ENCODE measurements around the gene EPN1.

EPN1 gene

DNA sequence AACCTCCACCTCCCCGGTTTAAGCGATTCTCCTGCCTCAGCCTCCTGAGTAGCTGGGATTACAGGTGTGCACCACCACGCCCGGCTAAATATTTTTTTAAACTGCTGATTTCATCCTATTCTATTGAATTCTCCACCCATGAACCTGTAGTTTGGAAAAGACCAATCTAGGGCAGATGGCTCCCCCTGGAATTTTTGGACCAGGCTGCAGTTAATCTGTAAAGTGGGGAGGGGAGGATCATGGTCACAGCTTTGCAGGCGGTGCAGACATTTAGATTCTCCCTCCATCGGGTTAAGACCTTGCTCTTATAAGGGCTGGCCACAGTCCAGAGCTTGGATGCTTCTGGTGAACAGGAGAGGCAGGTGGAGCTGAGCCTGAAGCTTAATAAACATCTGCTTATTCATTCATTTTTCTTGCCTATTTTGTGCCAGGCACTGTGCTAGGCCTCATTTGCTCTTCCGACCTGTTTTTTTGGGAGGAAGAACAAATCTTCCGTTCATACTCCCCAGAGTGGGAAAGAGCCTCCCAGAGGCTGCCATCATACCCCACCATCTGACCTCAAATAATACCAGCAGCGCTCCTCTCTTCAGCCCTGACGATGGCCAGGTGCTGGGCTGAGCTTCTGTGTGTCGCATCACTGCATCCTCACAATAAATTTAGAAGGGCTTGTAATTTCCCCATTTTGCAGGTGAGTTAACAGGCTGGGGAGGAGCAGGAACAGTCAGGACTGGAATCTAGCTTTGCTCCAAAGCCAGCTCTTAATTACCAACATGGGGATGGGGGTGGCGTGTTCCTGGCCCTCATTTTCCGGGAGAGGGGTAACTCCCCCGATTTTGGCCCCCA is 27.9 kb upstream of the EPN1 start:
- DNase-seq (ENCODE audit: low read depth in 1 of 2, low spot score in 1 of 2): no peak

DNA sequence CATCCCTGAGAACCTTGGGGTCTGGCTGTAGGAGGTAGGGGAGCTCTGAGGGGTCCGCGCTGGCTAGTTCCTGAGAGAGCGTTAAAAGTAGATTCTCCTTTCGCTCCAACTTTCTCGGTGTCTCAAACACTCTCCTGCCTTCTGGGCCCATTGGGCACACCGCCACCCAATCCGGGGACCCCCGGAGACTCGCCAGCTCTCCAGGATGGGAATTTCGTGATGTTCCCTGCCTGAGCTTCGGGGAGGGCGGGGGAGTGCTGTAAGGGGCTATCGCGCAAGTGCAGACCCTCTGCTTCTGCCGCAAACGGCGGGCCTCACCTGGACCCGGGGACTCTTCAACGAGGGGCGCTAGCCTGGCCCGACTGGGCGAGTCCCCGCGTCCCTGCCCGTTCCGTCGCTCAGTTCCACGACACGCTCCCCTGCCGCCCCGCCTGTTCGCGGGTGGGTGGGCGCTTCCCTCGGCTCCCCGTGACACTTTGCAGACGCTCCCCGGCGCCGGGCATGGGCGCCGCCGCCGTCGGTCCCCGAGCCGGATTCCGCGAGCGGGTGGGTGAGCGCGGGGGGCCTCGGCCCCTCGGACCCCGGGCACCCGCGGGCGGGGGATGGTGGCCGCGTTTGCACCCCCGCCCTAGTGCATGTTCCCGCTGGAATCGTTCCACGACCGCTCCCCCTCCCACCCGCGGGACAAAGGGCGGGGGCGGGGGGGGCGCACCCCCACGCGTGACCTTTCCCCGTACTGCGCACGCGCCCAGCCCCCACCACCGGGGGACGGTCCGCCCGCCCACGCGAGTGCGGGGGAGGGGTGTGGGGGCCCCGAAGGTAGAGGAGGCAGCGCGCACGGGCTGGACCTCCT is 27.1 kb upstream of the EPN1 start, which contains the start of gene CCDC106:
CCDC106 (plus strand) TSS at position 481 of the 853 bp plus-strand sequence. CDS start 835 bp downstream, outside the sequence.
- no peak for DNase-seq (ENCODE audit: low read depth in 1 of 2, low spot score in 1 of 2)

DNA sequence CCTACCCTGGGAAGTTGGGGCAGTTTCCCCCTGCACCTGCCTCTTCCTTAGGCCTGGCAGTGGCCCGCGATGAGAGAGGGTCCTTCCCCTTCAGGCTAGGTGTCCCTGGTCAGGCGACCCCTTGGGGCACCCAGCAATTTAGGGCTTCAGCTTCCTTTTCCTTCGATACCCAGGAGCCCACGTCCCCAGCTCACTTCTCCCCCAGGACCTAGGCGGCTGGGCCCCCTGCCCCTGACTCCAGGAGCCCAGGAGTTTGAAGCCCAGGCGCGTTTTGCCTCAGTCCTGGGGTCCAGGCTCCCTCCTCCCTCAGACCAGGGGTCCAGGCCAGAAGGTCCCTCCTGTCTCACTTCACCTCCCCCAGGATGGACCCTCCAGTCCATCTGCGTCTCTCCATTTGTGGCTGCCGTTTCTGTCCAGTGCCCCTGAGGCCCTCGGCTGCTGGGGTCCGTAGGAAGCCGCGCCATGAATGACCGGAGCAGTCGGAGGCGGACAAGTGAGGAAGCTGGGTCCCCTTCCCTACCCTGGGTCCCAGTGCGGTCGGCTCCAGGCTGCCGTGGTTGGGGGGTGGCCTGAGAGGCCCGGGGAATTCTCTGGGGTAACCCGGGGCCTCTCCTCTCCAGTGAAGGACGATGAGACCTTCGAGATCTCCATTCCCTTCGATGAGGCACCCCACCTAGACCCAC is 26.3 kb upstream of the EPN1 start:
- no peak for DNase-seq (ENCODE audit: low read depth in 1 of 2, low spot score in 1 of 2)

DNA sequence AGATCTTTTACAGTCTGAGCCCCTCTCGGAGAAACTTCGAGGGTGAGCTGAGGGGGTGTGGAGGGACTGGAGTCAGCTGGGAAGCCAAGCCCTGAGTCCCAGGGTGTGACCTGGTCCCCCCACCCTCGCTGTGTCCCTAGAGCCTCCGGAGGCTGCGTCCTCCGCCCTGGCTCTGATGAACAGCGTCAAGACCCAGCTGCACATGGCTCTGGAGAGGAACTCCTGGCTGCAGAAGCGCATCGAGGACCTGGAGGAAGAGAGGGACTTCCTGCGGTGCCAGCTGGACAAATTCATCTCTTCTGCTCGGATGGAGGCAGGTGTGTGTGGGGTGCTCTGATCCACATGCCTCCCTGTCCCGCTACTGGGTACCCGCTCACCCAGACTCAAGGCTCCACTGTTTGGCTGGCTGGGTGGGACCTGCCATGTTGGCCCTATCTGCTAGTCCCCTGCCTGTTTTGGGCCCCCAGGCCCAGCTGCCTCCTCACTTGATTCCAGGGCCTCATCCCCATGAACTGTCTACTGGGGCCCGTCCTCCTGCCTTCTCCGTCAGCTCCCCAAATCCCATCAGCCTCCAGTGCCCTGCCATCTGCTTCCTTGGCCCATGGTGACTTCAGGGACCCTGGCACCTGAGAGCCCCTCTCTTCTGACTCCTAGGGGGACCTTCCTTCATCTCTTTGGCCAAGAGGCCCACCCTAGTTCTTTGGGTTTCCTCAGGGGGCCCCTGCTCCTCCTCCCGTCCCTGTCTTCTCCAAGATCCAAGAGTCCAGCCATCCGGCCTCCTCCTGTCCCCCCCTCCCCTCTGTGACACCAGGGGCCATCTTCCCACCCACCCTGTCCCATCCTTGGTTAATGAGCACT is 25.5 kb upstream of the EPN1 start:
- no peak for DNase-seq (ENCODE audit: low read depth in 1 of 2, low spot score in 1 of 2)

DNA sequence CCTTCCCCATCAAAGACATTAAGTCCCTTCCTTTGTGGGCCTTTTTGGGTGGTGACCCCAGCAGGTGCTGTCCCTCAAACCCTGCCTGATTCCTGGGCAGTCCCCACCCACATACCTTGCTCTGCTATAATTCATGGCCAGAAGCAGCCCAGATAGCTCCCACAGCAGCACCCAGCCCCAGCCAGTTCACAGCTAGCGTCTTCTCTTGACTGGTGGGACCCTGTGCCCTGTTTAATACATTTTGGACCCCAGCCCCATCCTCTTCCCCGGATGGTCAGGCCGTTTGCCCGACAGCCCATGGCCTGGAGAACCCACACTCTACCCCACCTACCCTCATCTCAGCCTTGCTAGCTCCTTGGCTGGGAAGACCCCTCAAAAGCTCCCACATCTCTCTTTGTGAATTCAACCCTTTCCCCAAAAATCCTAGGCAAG is 24.9 kb upstream of the EPN1 start:
- no peak for DNase-seq (ENCODE audit: low read depth in 1 of 2, low spot score in 1 of 2)

DNA sequence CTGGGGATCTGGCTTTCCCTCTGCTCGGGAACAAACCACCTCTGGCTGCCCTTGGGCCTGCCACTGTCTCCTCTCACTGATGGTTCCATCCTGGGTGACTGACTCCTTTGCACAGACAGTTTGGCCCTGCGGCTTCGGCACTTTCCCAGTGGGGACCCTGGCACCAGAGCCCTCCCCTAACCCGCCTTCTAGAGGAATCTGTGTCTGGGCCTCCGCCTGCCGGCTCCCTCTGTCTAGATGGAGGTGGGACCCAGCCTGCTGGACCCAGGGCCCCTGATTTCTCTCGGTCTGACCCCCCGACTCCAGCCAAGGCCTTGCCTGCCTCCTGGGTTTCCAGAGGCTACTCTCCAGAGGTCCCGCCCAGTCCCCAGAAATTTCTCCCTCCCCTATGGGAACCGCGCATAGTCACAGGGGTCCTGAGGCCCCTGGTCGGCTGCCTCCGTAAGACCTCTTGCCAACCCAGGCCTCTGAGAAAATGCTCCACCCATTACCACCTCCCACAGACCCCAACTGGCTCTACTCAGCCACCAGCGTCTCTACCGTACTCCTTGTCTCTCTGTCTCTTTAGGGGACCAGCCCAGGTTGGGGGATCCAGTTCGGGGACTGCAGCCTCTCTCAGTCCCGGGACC is 24.3 kb upstream of the EPN1 start:
- no peak for DNase-seq (ENCODE audit: low read depth in 1 of 2, low spot score in 1 of 2)

DNA sequence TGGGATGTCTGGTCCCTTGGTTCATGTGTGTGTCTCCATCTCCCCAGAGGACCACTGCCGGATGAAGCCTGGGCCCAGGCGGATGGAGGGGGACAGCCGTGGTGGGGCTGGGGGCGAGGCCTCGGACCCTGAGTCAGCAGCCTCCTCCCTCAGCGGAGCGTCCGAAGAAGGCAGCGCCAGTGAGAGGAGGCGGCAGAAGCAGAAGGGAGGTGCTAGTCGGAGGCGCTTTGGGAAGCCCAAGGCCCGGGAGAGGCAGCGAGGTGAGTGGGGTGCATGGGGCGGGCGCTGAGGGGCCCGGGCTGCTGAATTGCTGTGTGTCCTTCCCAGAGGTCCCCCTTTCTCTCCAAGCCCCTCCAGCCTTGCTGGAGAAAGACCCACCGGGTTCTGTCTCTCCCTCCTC is 23.8 kb upstream of the EPN1 start:
- no peak for DNase-seq (ENCODE audit: low read depth in 1 of 2, low spot score in 1 of 2)

DNA sequence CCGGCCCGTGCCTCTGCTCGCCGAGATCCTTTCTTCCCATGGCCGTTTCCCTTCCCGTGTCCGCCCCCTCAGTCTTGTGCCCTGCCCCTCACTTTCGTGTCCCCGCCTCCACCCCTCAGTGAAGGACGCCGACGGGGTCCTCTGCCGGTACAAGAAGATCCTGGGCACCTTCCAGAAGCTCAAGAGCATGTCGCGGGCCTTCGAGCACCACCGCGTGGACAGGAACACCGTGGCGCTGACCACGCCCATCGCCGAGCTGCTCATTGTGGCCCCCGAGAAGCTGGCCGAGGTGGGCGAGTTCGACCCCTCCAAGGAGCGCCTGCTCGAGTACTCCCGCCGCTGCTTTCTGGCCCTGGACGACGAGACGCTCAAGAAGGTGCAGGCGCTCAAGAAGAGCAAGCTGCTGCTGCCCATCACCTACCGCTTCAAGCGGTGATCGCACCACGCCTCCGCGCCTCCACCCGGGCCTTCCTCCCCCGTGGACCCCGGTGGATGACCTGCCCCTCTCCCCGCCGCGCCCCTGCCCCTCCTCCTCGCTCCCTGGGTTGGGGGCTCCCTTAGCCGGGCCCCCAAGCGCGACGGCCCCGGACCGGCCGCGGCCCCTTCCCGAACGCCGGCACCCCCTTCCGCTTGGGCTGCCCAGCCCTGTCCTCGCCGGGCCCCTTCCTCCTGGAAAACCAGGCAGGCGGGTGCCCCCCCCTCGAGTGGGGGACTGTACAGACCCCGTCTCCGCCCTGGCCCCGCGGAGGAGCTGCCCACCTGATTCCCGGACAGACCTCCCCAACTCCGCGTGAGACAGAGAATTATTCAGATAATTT is 22.5 kb upstream of the EPN1 start:
- DNase-seq (ENCODE audit: low read depth in 1 of 2, low spot score in 1 of 2): no peak

DNA sequence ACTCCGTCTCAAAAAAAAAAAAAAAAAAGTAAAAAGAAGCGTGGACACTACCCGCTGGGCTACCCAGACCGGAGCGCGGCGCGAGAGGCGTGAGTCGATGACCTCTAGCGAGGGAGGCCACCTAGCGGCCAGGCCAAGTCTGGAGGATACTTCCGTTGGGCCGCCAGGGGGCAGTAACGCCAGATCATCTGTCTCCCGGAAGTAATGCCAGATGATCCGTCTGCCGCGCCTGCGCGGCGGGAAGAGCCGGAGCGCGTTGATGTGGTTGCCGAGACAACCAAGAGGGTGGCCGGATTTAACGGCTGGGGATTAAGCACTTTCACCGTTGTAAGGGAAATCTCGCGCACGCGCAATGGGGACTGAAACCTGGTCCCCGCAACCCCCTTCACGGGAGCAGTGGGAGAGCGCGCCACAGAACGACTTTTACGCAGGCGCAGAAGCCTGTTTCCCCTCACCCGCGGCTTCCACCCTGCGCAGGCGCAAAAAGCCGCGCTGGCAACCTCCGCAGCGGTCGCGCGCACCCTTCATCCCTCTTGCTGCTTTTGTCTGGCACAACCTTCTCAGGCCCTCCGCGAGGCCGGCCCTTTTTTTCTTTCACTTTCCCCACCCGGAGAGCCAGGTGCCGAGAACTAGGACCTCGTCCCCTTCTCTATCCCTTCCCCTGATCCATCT is 21.2 kb upstream of the EPN1 start:
- peak; percentile 95 to 98 for DNase-seq (ENCODE audit: low read depth in 1 of 2, low spot score in 1 of 2)

DNA sequence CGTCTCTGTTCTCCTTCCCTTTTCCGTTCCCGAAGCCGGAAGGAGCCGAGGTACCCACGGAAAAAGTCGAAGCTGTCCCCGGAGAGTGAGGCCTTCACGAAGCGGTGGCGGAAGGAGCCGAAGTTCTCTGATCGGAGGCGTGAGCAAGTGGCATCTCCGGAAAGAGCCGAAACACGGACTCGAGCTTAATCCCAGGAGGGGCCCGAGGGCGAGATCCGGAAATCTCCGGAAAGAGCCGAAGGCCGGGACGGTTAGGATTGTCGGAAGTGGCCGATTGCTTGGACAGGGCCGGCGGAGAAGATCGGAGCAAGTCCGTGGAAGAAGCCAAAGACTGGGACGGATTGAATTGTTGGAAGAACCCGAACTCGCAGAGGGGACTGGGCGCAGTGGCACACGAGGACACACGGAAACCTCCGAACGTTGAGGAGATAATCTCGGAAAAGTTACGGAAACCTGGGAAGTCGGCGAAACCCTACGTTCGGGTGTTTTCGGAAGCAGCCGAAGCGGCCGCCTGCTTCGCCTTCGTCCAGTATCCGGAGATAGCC is 20.6 kb upstream of the EPN1 start:
- peak; percentile 97 to 98 for DNase-seq (ENCODE audit: low read depth in 1 of 2, low spot score in 1 of 2)

DNA sequence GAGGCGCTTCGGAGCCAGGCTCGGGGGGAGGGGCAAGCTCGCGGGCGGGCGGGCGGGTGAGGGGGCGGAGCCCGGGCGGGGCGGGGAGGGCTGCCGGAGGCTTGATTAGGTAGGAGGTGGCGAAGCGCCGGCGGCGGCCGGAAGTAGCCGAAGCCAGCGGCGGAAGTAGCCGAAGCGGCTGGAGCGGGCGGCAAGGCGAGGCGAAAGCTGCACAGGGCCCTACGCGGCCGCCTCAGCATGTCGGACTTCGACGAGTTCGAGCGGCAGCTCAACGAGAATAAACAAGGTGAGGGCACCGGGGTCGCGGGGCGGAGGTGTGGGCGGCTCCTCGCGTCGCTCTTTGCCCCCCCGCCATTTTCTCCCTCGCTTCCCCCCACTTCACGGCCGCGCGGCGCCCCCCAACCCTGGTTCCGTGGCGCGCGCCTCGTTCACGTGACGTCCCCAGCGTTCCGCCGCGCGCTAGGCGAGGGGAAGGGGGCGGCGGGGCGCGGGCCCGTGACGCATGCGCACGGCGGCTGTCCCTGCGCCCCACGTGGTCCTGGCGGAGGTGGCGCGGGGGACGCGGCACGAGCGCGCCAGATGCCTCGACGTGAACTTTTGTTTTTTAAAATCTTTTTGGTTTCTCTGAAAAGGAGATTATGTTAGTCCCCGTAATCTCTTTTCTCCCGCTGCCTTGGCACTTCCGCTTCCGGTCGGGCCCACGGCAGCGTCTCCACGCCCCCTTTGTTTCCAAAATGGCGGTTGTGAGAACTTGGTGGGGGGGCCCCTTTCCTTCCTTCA is 20.0 kb upstream of the EPN1 start, which contains the start of gene U2AF2:
U2AF2 (plus strand) TSS at position 168 of the 780 bp plus-strand sequence; CDS start at position 238, 70 bp downstream.
- DNase-seq (ENCODE audit: low read depth in 1 of 2, low spot score in 1 of 2): peak; percentile 96 to 98

DNA sequence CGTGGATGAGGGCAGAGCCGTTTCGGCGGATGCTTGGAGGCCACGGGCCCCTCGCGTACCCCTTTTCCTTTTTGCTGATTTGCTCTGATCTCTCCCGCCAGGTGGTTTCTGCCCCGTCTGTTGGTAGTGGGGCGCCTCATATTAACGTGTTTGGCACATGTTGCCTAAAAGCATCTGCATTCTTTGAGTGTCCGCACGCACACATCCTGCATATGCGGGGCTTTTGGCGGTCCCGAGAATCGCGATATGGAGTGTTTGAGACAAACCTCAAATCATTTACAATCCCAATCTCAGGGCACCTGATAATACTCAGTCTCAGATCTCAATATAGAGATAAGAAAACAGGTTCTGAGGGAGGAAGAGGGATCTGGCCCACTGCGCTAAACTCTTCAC is 19.4 kb upstream of the EPN1 start:
- no peak for DNase-seq (ENCODE audit: low read depth in 1 of 2, low spot score in 1 of 2)

DNA sequence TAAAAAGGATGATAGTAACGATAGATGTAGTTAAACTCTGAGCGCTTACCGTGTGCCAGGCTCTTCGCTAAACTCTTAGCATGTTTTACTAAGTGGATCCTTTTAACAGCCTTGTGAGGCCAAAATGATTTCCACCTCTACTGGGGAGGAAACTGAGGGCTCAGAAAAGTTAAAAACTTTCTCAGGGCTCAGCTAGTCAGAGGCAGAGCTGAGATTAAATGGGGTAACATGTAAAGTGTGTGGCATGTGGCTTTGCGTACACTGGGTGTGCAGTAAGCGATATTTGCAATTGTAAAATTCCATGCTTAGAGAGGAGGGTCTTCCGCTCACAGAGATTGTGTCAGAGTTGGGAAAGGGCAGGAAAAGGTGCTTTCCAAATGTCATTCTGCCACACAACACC is 18.5 kb upstream of the EPN1 start:
- no peak for DNase-seq (ENCODE audit: low read depth in 1 of 2, low spot score in 1 of 2)

DNA sequence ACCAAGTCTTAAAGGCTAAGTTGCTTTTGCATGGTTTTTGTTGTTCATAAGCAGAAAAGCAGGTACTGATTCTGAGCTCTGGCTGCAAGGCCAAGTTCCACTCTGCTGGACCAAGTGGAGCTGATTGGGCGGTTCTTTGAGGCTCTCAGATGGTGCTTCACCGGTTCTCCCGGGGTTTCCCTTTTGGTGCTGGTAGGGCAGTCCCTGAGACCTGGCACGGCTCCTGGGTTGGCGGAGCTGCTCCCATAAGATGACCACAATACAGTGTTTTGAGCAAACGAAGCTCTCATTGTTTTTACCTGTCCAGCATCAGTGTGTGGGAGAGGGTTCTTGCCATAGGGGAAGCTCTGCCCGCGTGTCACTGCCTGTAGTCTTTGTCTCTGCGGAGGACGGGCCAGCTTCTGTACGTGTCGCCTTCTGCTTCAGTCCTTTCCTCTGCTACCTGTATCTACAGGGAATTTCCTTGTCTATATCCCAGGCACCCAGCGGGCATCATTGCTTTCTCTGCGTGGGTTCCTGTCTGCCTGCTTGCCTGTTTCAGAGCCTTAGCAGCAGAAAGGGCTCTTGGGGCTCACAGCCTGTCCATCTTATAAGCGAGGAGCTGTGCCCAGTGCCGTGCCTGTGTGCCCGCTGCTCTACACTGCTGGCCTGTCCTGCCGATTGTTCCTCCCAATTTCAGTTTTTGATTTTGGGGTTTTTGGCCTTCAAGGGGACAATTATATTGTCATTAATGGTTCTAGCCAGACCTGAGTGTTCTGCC is 17.9 kb upstream of the EPN1 start:
- no peak for DNase-seq (ENCODE audit: low read depth in 1 of 2, low spot score in 1 of 2)

DNA sequence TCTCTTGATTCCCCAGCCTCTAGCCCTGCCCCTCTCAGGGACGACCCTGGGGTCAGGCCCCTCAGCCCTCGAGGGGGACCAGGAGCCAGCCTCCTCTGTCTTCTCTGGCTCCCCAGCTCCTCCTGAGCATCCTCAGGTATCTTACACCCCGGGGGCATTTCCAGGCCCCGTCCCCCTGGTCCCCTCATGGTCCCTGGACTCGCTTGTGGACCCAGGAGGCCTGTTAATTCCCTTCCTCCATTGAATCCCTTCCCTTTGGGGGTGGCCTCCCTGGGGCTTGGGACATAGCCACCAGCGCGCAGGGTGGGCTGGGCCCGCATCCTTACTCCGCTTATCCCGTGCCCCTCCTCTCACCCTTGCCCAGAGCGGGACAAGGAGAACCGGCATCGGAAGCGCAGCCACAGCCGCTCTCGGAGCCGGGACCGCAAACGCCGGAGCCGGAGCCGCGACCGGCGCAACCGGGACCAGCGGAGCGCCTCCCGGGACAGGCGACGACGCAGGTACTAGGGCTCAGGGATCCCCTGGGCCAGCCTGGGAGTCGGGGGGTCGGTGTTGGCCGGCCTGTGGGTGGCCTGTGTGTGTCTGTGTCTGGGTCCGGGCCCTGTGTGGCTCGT is 16.1 kb upstream of the EPN1 start:
- no peak for DNase-seq (ENCODE audit: low read depth in 1 of 2, low spot score in 1 of 2)

DNA sequence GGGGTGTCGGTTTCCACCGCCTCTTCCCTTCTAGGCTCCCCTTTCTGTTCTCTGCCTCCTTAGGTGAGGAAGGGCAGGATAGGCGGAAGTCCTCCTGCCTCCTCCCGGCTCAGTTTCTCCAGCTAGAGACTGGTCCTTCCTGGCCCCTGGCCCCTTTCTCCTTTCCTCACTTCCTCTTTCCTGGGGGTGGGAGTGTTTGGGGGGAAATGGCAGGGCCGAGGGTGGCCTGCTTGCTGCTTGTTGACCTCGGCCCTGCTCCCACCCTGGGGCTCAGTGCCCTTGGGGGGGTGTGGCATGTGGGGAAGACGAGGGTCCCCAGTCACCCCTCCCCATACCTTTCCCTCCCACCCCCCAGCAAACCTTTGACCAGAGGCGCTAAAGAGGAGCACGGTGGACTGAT is 15.2 kb upstream of the EPN1 start:
- no peak for DNase-seq (ENCODE audit: low read depth in 1 of 2, low spot score in 1 of 2)

Data from stimulated activated CD4-positive, alpha-beta T cell treated with anti-CD3 and anti-CD28 coated beads, Interleukin-15, amount 100 ng/mL, for 1 hour (primary cell).